ENCODE measurements around the gene SPAG17. TPM values are rescaled to one million over a fixed set of nuclear protein-coding genes. Genes with fewer than 3 reads are reported as not detected.

The SPAG17 gene
- total RNA-seq, 1 experiment from 2014 or later: 0.52 TPM

GRCh38 chr1:118101515-118101844, 83.5 kb downstream of the SPAG17 start:
- Mint-ChIP-seq H3K4me3 (no peak overlapping the region), H3K36me3 (no peaks in the 10 kb centered on the region), H3K27ac (no peak overlapping the region), H3K9me3 (peaks cover 3% of the 10 kb centered on the region; the same call in 1 of the 2 replicates), H3K27me3 (ENCODE audit: low read depth) (no peaks in the 10 kb centered on the region), H3K4me1 (peaks cover 7% of the 10 kb centered on the region)
- no peak for DNase-seq (ENCODE audit: low spot score)
- no peak for ATAC-seq
- ChIA-PET CTCF (no interaction called here), POLR2A (no interaction called here)
- TF ChIP-seq SP1 (CRISPR knock-in tag; conservative IDR thresholded peaks at IDR 0.05) (no peak), RORB (CRISPR knock-in tag; IDR thresholded peaks at IDR 0.05) (no peak), FOXK1 (CRISPR knock-in tag; IDR thresholded peaks at IDR 0.05) (no peak), CBFB (CRISPR knock-in tag; IDR thresholded peaks at IDR 0.05; ENCODE audit: low read depth) (no peak), PRRX2 (CRISPR knock-in tag; IDR thresholded peaks at IDR 0.05) (no peak), RELA (CRISPR knock-in tag; IDR thresholded peaks at IDR 0.05; ENCODE audit: borderline replicate concordance) (no peak), ETV6 (CRISPR knock-in tag; IDR thresholded peaks at IDR 0.05) (no peak), KAT7 (CRISPR knock-in tag; IDR thresholded peaks at IDR 0.05; ENCODE audit: borderline replicate concordance) (no peak), ZNF425 (CRISPR knock-in tag; conservative IDR thresholded peaks at IDR 0.05) (no peak), ELF4 (CRISPR knock-in tag; IDR thresholded peaks at IDR 0.05; ENCODE audit: low read depth) (no peak), NFATC4 (CRISPR knock-in tag; IDR thresholded peaks at IDR 0.05) (no peak), ZMAT4 (CRISPR knock-in tag; IDR thresholded peaks at IDR 0.05) (no peak), TEAD1 (CRISPR knock-in tag; IDR thresholded peaks at IDR 0.05) (no peak), GTF2I (CRISPR knock-in tag; conservative IDR thresholded peaks at IDR 0.05) (no peak), EMX1 (CRISPR knock-in tag; IDR thresholded peaks at IDR 0.05) (no peak), TCF7 (CRISPR knock-in tag; IDR thresholded peaks at IDR 0.05; ENCODE audit: low read depth) (no peak)
- TF ChIP-seq, protein P1, sequence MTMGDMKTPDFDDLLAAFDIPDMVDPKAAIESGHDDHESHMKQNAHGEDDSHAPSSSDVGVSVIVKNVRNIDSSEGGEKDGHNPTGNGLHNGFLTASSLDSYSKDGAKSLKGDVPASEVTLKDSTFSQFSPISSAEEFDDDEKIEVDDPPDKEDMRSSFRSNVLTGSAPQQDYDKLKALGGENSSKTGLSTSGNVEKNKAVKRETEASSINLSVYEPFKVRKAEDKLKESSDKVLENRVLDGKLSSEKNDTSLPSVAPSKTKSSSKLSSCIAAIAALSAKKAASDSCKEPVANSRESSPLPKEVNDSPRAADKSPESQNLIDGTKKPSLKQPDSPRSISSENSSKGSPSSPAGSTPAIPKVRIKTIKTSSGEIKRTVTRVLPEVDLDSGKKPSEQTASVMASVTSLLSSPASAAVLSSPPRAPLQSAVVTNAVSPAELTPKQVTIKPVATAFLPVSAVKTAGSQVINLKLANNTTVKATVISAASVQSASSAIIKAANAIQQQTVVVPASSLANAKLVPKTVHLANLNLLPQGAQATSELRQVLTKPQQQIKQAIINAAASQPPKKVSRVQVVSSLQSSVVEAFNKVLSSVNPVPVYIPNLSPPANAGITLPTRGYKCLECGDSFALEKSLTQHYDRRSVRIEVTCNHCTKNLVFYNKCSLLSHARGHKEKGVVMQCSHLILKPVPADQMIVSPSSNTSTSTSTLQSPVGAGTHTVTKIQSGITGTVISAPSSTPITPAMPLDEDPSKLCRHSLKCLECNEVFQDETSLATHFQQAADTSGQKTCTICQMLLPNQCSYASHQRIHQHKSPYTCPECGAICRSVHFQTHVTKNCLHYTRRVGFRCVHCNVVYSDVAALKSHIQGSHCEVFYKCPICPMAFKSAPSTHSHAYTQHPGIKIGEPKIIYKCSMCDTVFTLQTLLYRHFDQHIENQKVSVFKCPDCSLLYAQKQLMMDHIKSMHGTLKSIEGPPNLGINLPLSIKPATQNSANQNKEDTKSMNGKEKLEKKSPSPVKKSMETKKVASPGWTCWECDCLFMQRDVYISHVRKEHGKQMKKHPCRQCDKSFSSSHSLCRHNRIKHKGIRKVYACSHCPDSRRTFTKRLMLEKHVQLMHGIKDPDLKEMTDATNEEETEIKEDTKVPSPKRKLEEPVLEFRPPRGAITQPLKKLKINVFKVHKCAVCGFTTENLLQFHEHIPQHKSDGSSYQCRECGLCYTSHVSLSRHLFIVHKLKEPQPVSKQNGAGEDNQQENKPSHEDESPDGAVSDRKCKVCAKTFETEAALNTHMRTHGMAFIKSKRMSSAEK (CRISPR knock-in tag; IDR thresholded peaks at IDR 0.05; ENCODE audit: borderline replicate concordance): no peak
- TF ChIP-seq, protein P2, sequence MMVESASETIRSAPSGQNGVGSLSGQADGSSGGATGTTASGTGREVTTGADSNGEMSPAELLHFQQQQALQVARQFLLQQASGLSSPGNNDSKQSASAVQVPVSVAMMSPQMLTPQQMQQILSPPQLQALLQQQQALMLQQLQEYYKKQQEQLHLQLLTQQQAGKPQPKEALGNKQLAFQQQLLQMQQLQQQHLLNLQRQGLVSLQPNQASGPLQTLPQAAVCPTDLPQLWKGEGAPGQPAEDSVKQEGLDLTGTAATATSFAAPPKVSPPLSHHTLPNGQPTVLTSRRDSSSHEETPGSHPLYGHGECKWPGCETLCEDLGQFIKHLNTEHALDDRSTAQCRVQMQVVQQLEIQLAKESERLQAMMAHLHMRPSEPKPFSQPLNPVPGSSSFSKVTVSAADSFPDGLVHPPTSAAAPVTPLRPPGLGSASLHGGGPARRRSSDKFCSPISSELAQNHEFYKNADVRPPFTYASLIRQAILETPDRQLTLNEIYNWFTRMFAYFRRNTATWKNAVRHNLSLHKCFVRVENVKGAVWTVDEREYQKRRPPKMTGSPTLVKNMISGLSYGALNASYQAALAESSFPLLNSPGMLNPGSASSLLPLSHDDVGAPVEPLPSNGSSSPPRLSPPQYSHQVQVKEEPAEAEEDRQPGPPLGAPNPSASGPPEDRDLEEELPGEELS (CRISPR knock-in tag; IDR thresholded peaks at IDR 0.05): no peak
- TF ChIP-seq, protein P3, sequence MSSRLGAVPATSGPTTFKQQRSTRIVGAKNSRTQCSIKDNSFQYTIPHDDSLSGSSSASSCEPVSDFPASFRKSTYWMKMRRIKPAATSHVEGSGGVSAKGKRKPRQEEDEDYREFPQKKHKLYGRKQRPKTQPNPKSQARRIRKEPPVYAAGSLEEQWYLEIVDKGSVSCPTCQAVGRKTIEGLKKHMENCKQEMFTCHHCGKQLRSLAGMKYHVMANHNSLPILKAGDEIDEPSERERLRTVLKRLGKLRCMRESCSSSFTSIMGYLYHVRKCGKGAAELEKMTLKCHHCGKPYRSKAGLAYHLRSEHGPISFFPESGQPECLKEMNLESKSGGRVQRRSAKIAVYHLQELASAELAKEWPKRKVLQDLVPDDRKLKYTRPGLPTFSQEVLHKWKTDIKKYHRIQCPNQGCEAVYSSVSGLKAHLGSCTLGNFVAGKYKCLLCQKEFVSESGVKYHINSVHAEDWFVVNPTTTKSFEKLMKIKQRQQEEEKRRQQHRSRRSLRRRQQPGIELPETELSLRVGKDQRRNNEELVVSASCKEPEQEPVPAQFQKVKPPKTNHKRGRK (CRISPR knock-in tag; IDR thresholded peaks at IDR 0.05; ENCODE audit: borderline replicate concordance): no peak

All from WTC11 (cell line).